Measurements from ENCODE around the gene NVL.

GRCh38 chr1:224271106-224271505 is 58.9 kb downstream of the NVL start:
- TF ChIP-seq POLR2A (IDR thresholded peaks at IDR 0.05) (no peak), POLR2AphosphoS5 (IDR thresholded peaks at IDR 0.05) (no peak)
- TF ChIP-seq, protein P1, sequence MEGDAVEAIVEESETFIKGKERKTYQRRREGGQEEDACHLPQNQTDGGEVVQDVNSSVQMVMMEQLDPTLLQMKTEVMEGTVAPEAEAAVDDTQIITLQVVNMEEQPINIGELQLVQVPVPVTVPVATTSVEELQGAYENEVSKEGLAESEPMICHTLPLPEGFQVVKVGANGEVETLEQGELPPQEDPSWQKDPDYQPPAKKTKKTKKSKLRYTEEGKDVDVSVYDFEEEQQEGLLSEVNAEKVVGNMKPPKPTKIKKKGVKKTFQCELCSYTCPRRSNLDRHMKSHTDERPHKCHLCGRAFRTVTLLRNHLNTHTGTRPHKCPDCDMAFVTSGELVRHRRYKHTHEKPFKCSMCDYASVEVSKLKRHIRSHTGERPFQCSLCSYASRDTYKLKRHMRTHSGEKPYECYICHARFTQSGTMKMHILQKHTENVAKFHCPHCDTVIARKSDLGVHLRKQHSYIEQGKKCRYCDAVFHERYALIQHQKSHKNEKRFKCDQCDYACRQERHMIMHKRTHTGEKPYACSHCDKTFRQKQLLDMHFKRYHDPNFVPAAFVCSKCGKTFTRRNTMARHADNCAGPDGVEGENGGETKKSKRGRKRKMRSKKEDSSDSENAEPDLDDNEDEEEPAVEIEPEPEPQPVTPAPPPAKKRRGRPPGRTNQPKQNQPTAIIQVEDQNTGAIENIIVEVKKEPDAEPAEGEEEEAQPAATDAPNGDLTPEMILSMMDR (IDR thresholded peaks at IDR 0.05), result no peak

Data from breast epithelium (tissue), 3 donors.